ENCODE data around the gene ITPRIP.

DNA sequence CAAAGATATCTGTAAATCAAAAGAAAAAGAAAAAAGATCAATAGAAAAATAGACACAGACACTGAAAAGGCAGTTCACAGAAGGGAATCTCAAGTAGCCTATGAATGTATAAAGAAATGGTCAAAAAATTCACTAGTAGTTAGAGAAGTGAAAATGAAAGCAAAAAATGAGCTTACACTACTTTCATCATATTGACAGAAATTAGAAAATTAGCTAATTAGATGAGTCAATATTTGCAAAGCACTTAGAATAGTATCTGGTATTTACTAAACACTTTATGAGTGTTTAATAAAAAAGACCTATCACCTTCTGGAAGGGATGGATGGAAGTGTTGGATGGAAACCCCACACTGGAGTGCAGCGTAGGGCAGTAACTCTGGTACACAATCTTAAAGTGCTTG, 13.7 kb upstream of the ITPRIP start:
- no peak for TF ChIP-seq CTCF (conservative IDR thresholded peaks at IDR 0.05 in 1 of 2, IDR thresholded peaks at IDR 0.05 in 1 of 2; ENCODE audit: extremely low read depth in 1 of 2, insufficient read depth in 1 of 2, low read depth in 1 of 2, low read length in 2 of 2)
- no peak for TF ChIP-seq EZH2 (IDR thresholded peaks at IDR 0.05; ENCODE audit: borderline replicate concordance, low read length)

Measured in mammary epithelial cell (primary cell).